ENCODE data around the gene NUDT16. TPM values are rescaled to one million over a fixed set of nuclear protein-coding genes. Genes with fewer than 3 reads are reported as not detected.

The NUDT16 gene
- total and polyA plus RNA-seq, 8 donors, result 24.7 to 34.4 (median 29.5) TPM

DNA sequence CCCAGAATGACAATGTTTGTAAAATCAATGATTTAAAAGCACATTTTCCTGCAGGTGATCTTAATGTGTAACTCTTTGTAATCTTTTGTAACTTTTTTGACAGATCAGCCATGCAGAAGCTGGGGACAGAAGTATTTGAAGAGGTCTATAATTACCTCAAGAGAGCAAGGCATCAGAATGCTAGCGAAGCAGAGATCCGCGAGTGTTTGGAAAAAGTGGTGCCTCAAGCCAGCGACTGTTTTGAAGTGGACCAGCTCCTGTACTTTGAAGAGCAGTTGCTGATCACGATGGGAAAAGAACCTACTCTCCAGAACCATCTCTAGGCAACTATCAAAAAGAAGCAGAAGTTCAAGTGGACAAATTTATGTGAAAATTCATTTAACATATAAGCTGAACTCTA is 32.1 kb upstream of the NUDT16 start:
- Histone ChIP-seq H3K36me3 (no peaks in the 10 kb centered on the region), H3K27me3 (no peaks in the 10 kb centered on the region), H3K4me1 (peaks cover 0 to 6% of the 10 kb centered on the region in 2 donors), H3K9me3 (no peaks in the 10 kb centered on the region), H3K27ac (no peak overlapping the region), H3K4me3 (no peak overlapping the region)
- intact Hi-C loops (cut with DNase I), result no loop called here
- TF ChIP-seq, protein P1, sequence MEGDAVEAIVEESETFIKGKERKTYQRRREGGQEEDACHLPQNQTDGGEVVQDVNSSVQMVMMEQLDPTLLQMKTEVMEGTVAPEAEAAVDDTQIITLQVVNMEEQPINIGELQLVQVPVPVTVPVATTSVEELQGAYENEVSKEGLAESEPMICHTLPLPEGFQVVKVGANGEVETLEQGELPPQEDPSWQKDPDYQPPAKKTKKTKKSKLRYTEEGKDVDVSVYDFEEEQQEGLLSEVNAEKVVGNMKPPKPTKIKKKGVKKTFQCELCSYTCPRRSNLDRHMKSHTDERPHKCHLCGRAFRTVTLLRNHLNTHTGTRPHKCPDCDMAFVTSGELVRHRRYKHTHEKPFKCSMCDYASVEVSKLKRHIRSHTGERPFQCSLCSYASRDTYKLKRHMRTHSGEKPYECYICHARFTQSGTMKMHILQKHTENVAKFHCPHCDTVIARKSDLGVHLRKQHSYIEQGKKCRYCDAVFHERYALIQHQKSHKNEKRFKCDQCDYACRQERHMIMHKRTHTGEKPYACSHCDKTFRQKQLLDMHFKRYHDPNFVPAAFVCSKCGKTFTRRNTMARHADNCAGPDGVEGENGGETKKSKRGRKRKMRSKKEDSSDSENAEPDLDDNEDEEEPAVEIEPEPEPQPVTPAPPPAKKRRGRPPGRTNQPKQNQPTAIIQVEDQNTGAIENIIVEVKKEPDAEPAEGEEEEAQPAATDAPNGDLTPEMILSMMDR (IDR thresholded peaks at IDR 0.05), result no peak
- no peak for DNase-seq
- ATAC-seq, result peak; percentile 53

DNA sequence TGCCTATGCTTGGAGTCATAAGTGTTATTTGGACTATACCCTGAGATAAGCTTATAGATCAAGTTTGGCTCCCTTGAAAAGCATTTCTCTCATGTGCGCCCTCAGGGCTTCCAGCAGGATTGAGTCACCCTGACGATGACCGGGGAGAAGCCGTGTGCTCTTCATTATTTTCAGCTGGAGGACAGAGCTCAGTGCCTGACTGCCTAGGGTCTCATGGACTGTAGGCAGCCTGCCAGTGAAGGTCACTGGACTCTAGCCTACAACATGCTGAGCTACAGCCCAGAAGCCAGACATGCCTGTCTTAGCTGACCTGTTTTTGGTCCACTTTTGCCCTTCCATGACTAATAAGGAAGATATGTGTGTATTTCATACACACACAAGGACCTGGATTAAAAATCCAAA is 31.6 kb upstream of the NUDT16 start:
- no peaks in the 10 kb centered on the region for H3K9me3 ChIP-seq
- H3K27ac ChIP-seq, result no peak overlapping the region
- intact Hi-C loops (cut with DNase I), result no loop called here
- H3K4me3 ChIP-seq, result no peak overlapping the region
- H3K4me1 ChIP-seq, result peaks cover 0 to 6% of the 10 kb centered on the region in 2 donors
- no peaks in the 10 kb centered on the region for H3K27me3 ChIP-seq
- no peaks in the 10 kb centered on the region for H3K36me3 ChIP-seq
- DNase-seq (no peak), ATAC-seq (peak; percentile 35)
- TF ChIP-seq, protein P1 (IDR thresholded peaks at IDR 0.05), result no peak

DNA sequence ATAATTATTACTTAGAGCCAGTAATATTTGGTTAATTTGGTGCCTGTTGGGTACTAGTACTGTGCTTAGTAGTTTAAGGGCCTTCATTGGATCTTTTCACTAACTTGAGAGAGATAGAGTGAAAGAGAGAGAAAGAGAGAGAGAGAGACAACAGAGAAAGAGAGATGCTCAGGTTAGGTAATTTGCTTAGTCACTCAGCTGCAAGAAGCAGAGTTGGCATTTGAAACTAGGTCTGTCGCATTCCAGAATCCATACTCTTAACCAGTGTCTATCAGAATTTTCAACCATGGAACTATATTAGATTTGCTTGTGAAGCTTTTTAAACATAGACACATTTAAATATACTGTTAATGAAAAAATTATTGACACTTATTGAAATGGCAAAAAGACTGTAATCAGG is 31.1 kb upstream of the NUDT16 start:
- no peak for ATAC-seq
- Histone ChIP-seq H3K4me3 (no peak overlapping the region), H3K36me3 (no peaks in the 10 kb centered on the region), H3K27me3 (no peaks in the 10 kb centered on the region), H3K9me3 (no peaks in the 10 kb centered on the region), H3K27ac (no peak overlapping the region), H3K4me1 (peaks cover 0 to 6% of the 10 kb centered on the region in 2 donors)
- intact Hi-C loops (cut with DNase I), result no loop called here
- DNase-seq, result no peak
- TF ChIP-seq, protein P1 (IDR thresholded peaks at IDR 0.05), result no peak

DNA sequence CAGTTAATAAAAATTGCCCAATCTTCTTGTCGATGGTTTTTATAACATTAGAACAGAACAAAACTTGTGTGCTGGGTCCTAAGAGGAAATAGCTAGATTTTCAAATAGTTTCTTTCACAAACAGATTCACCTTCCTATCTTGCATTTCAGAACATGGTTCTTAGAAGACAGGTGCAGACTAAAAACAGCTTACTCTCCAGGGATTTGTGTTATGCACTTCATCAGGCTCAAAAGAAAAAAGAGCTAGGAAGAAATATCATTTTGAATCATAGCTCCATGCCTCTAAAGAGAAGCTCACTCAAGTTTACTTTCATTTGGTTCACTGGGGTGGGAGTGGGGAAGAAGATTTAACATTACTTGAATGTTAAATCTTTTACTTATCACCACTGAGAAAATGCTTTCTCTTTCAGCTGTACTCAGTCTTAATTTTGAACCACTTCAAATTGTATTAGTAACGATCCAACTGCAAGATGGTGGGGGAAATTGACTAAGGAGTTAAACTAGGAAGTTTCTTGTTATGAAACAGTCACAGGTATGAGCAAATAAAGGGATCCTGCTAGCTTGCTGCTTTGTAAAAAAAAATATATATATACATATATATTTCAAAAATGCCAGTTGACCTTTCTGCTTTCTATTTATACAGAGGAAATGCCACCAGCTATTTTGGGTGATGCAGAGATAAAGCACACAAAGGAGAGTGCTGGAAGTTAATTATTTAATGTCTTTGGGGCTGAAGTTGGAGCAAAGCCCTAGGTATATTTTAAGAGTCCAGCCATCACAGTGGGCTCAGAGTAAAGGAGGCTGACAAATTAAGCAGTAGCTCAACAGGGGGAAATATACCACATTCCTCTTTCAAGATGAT is 28.3 kb upstream of the NUDT16 start:
- no peaks in the 10 kb centered on the region for H3K27me3 ChIP-seq
- ATAC-seq, result no peak
- peaks cover 0 to 5% of the 10 kb centered on the region in 2 donors for H3K36me3 ChIP-seq
- H3K27ac ChIP-seq, result no peak overlapping the region
- no peaks in the 10 kb centered on the region for H3K9me3 ChIP-seq
- intact Hi-C loops (cut with DNase I), result no loop called here
- TF ChIP-seq, protein P1 (IDR thresholded peaks at IDR 0.05), result no peak
- H3K4me1 ChIP-seq, result peaks cover 0 to 6% of the 10 kb centered on the region in 2 donors
- no peak overlapping the region for H3K4me3 ChIP-seq
- no peak for DNase-seq

DNA sequence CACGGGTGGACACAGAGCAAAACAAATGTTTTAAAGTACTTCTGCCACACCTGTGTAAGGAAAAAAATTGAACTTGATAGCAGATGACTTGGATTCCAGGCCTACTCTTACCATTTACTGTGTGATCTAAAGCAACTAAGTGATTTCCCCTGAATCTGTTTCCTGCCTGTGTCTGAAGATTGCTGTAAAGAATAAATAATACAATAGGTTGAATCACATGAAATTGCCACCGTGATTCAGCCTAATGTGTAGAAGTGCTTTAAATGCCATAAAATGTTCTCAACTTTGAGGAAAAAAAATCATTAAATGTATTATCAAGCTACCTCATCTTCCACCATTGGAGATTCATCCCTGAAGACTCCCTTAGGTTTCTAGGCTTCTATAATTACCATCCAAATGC is 27.6 kb upstream of the NUDT16 start:
- TF ChIP-seq, protein P1 (IDR thresholded peaks at IDR 0.05), result no peak
- Histone ChIP-seq H3K27me3 (no peaks in the 10 kb centered on the region), H3K4me3 (no peak overlapping the region), H3K9me3 (no peaks in the 10 kb centered on the region), H3K27ac (no peak overlapping the region), H3K4me1 (peaks cover 0 to 6% of the 10 kb centered on the region in 2 donors), H3K36me3 (peaks cover 0 to 5% of the 10 kb centered on the region in 2 donors)
- DNase-seq, result no peak
- ATAC-seq, result no peak
- intact Hi-C loops (cut with DNase I), result no loop called here

All from left lung (tissue), 10 donors.